ENCODE results near the gene CATSPERD.

Gene CATSPERD, protein sequence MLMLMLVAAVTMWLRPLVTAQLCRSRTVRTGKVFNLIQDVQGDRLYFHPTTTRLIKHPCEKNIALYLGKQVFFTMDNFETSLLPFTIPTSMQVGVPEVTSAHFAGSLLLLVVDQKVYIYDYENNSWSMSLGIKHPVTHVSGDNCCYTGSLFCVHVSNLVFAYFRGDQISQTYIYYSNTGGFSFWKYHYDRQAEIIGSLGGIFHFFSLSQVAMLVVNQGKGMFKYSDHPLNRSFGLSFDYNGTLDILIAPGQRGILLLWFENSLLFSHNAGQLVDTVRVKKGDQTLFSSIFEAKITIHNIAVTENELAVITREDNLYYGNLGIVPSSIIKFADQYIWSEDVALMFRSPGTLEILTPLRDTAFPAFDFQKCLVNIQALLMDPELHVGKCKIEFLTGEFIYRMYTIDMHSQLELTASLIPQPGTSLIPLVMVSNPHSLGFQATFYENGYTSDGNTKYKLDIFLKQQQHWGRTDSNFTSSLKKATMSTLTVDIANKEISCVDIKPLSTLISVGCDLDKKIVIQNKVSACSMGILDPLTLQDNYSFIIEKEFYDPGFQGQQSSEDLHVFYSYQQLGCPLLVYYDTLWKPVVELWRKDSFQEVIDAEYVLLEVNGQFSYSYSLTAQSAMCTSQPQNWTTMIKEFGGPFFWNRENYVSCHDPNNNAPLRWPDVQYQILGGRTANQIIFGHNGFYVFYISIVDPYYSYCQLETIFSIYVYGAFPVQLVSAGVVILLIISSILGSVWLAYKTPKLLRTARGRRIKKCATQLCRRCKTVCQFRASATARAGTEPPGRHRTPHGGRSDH

DNA sequence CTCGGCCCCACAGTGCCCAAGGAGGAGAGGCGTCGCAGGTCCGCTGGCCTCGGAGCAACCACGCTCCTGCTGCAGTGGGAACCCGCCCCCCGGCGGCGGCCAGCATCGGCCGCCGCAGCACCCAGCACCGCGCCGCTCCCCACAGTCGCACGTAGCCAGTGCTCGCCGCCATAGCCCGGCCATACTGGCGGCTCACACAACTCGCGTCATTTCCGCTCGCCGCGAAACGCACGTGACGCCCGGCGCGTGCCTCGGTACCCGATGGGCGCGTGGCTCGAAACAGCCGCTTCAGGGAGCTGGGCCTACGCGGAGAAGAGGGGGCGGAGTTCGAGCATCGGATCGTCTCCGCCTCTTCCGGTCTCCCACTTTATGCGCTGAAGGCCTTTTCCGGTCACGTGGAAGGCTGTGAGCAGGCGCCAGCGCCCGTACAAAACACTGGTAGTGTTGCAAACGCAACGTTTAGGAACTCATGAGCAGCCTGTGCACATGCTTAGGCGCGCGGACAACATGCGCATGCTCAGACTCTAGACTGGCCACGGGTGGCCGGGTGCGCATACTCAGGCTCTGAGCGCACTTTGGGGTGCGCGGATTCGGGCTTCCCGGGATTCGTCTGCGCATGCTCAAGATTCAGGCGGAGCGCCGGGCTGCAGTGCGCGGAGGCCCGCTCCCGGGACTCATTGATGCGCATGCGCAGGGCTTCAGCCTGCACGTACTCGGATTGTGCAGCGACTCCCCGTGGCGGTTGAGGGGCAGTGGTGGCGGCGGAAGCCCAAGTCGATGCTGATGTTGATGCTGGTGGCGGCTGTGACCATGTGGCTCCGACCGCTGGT is at the start of gene CATSPERD, which contains the start of gene LONP1:
TSS of gene CATSPERD (plus strand) at position 677 of the 830 bp plus-strand sequence. CDS start at position 778, 101 bp downstream.
TSS of gene LONP1 (minus strand) at position 186 of the 830 bp plus-strand sequence. CDS start at position 172, 14 bp downstream.
- DNase-seq: peak; percentile 98

DNA sequence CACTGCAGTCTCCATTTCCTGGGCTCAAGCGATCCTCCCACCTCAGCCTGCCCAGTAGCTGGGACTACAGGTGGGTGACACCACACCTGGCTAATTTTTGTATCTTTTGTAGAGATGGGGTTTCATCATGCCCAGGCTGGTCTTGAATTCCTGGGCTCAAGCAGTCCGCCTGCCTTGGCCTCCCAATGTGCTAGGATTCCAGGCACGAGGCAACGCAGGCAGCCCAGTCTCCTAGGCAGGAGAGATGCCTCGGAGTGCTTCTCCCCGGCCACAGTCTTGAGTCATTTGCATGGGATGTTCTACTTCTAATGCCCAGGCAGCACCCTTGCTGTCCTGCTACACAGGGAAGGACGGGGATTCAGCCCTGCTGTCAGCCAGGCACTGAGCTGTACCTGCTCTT is 48.8 kb upstream of the CATSPERD start:
- DNase-seq: no peak

DNA sequence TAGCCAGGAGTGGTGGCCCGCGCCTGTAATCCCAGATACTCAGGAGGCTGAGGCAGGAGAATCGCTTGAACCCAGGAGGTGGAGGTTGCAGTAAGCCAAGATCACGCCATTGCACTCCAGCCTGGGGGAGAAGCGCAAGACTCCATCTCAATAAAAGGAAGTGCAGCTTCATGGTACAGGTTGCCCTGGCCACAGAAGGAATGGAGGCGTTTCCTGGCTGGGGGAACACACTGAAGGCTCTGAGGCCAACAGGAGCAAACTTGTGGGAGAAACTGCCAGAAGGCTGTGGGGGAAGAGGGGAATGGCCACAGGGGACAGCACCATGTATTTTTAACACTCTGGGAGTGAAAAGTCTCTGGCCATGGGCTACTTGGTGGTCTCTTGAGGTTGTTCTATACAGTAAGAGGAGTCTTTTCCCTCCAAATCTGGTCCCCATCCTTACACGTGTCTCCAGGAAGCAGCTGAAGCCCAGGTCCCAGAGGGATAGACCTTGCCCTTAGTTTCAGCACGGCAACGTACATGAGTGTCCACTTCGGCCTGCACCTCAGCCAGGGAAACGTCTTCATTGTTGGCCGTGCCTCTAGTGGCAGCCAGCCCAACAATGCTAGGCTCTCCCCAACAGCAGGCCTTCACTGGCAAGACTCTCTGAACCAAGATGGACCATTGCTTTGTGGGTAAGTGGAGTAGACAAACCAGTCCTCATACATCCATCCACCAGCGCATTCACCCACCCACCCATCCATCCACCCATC is 47.6 kb upstream of the CATSPERD start:
- DNase-seq: no peak

DNA sequence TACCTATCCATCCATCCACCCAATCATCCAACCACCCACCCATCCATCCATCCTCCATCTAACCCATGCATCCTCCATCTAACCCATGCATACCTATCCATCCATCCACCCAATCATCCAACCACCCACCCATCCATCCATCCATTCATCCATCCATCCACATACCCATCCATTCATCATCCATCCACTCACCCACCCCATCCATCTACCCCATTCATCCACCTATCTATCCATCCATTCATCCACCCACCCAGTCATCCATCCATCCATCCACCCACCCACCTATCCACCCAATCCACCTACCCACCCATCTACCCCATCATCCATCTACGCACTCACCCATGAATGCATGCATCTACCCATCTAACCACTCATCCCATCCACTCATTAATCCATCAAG is 46.7 kb upstream of the CATSPERD start:
- DNase-seq: no peak

DNA sequence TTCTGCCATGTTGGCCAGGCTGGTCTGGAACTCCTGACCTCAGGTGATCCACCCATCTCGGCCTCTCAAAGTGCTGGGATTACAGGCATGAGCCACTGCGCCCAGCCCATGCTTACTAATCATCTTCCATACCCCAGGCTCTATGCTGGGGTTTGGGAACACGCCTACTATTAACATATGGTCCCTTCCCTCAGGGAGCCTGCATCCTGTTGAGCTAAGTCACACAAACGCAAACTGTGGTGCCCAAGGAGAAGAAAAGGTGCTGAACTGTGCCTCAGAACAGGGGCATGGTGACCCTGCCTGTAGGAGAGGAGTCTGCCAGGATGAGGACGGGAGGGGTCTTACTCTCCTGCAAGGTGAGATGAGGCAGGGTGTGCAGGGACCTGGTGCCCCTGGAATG is 45.7 kb upstream of the CATSPERD start:
- DNase-seq: no peak

DNA sequence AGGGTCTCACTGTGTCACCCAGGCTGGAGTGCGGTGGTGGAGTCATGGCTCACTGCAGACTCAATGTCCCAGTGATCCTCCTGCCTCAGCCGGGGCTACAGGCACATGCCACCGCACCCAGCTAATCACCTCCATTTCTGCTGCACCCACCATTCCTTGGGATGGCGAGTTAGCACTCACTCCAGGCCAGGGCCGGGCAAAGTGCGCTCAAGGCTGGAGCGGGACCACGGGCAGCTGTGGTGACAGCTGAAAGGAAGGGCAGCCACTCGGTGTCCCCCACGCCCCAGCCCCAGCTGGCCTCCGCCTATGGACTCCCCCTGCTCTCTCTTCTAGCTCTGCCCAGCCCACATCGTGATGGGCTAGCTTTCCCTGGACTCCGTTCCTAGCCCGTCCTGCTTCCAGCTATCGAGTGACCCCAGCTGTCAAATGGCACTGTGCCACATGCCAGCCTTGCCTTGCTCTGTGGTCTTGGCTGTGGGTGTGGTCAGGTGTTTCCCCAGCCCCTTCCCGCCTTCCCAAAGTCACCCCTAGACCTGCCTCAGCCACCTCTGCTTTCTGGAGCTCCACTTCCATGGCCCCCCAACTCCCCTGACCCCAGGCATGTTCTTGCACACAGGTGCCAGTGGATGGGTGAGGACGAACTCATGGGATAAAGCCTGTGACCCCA is 44.2 kb upstream of the CATSPERD start:
- DNase-seq: no peak

DNA sequence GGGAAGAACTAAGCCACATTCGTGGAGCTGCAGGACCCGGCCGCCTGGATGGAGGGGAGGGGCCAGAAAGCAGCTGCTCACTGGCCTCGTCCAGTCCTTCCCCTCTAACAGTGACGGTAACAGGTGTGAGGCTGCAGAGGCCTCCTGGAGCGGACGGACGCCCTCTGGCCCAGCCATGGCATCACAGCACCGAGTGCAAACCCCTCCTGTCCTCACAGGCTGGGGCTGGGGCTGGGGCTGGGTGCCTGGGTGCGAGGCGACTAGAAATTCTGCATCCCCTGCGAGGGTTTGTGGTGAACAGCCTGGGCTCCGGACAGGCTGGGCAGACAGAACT is 43.7 kb upstream of the CATSPERD start:
- no peak for DNase-seq

DNA sequence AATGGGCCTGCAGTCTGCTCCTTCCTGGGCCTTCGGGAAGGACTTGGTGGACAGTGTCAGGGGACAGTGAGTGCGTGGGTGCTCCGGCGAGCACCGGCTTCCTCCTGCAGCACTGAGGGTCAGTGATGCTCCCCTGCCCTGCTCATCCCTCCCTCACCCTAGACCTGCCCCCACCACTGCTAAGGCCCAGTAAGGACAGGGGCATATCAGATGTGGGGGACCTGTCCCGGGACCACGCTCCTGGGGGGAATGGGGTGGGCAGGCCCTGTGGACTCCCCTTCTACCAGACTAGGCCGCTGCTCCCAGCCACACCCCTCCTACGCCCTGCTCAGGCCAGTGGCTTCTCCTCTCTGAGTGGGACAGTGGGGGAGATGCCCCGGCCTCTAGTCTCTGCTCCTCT is 43.3 kb upstream of the CATSPERD start:
- no peak for DNase-seq

DNA sequence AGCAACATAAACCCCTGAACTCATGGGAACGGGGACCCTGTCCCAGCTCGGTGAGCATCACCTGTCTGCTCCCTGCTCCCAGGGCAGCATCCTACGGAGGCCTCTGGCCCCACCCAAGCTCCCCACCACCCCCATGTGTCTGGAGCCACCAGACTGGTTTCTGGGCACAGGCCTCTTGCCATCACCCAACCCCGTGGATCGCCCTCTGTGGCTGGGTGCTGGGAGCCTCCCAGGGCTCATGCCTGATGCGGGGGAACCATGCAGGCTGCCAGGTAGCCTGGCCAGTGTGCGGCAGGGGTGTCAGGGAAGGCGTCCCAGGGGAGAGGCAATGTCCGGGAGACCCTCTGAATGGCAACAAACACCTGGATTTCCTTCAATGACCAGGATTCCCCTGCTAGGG is 42.9 kb upstream of the CATSPERD start:
- no peak for DNase-seq

DNA sequence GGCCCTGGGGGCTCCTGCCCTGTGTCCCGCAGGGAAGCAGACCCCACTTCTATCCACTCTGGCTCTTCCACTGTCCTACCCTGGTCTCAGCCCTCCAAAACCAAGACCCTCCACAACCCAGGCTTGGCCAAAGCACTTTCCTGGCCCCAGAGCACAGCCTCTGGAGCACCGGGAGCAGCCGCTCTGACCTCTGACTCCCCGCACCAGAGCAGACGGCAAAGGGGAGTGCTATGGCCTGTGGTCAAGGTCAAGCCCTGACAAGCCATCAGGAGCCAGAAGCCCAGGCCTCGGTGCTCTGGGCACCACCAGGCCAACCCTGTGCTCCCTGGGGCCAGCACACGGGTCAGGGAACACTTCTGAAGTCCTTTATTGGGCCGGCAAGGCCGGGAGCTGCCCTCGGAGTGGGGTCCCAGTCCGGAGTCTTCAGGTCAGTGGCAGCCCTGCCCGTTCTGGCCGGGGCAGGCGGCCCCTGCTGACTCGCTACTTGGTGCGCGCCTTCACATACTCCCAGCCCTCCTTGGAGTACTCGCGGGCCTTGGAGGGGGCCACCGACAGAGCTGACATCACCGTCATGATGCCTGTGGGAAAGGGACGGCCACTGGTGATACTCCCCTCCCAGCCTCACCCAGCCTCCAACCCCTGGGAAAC is 42.2 kb upstream of the CATSPERD start:
- DNase-seq: no peak

DNA sequence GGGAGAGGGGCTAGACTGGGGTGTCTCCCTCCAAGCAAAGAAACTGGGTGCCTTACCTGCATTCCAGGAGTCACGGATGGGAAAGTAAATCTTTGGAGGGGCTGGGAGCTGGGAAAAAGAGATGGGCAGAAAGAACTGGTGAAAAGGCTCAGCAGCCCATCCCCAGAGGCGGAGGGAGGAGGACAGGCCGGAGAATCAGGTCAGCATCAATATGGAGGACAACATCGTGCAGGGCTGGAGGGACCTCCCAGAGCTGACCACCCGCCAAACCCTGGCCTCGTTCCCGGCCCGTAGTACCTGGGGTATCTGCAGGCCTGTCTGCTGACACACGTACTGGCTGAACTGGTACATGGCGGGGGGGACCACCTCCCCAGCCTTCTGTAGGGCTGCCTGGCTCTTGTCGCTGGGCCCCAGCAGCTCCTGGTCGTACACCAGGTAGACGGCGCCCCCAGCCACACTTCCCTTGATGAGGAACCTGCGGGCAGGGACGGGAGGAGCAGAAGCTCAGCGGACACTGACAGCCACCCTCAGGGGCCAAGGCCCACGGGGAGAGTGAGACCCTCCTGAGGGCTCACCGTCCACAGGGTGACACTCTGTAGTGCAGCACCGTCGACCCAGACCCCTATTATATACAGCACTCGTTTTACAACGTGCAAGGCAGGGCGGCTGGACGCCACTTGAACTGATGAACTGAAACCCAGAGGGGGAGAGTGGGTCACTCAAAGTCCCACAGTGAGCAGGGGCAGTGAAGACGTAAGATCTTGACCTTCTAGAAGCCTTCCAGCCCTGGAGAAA is 41.0 kb upstream of the CATSPERD start:
- DNase-seq: no peak

DNA sequence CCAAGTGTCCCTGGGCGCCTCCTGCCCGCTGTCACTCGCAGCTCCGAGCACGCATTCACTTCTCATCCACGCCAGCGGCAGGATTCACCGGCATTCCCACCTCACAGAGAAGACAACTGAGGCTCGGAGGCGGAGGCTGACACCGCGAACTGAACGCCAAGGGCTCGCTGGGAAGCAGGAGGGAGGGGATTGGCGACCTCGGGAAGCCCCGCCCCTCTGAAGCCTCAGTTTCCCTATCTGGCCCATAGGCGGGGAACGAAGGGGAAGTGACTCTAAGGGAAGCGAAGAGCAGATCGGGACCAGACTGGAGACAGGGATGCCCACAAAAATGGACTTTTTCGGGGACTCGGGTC is 40.4 kb upstream of the CATSPERD start:
- peak in 1 of 2 donors; percentile 16 for DNase-seq

DNA sequence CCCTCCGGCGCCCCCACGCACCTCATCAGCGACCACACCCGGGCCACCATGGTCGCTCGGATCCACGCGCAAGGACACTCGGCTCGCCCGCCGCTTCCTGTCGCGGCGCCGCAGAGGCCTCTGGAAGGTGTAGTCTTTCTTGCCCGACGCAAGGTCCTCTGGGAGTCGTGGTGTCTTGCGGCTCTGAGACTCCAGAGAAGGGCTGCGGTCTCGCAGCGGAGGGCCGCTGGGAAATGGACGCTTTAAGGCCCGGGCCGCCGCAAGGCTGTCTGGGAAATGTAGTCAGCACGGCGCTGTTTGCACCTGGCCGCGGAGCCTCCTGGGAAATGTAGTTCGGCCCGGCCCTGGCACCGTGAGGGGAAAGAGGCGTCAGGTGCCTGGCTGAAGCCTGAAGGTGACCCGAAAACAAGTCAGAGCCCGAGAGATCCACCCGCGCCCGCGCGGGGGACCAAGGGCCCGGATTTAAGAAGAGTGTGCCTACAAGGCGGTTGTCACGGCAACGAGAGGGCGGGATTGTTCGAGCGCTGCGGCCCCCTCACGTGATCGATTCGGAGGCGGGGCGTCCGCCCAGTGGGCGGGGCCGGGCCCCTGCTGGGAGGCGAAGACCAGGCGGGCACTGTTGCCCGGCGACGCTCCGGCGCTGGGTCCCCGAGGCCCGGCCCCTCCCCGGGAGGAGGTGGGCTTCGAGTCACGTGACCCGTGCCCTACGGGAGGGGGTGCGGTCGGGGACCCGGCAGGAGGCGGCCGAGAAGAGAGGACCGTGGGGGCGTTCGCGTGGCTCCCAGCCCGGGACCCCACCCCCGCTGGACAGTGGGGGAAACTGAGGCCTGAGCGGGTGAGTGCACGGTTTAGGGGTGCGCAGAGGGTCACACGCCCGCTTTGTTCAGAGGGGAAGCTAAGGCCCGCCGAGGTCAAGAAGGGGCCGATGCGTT is 39.7 kb upstream of the CATSPERD start, which contains the start of the genes HSD11B1L and MICOS13:
TSS of gene HSD11B1L (plus strand) at position 591 of the 932 bp plus-strand sequence. CDS start 3,806 bp downstream, outside the sequence.
TSS of gene MICOS13 (minus strand) at position 80 of the 932 bp plus-strand sequence. CDS start at position 50, 30 bp downstream.
- peak; percentile 97 to 99 for DNase-seq

DNA sequence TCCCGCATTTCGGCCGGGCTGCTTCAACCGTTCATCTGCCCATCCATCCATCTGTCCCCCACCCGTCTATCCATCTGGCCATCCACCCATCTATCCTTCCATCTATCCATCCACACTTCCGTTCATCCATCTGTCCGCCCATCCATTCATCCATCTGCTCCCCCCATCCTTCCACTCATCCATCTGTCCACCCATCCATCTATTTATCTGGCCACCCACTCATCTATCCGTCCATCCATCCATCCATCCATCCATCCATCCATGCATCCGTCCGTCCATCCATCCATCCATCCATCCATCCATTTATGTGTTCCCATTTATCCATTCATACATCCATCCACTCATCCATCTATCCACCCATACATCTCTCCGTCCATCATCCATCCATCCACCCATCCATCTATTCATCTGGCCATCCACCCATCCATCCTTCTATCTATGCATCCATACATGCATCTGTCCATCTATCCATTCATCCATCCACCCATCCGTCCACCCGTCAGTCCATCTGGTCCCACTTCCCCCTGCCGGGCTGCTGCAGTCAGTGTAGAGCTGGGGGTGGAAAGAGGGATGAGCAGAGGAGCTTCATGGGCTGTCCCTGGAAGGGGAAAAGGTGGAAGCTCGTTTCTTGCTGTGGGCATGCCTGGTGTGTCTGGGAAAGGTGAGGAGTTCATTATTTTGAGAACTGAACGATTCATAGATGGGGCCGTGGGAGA is 38.9 kb upstream of the CATSPERD start:
- no peak for DNase-seq

DNA sequence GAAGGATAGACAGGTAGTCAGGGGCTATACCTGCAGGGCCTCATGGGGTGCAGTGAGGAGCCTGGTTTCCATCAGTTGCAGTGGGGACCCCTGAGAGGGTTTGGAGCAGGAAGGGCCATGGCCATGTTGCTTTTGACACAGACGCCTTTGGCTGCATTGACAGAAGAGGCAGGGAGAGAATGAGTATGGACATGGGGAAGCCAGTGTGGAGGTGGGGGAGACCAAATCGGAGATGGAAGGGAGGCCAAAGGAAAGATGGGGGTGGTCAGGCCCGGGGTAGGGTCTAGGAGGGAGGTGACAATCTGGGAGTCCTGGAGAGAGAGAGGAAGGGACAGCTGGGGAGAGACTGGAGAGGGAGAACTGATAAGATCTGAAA is 38.3 kb upstream of the CATSPERD start:
- no peak for DNase-seq

DNA sequence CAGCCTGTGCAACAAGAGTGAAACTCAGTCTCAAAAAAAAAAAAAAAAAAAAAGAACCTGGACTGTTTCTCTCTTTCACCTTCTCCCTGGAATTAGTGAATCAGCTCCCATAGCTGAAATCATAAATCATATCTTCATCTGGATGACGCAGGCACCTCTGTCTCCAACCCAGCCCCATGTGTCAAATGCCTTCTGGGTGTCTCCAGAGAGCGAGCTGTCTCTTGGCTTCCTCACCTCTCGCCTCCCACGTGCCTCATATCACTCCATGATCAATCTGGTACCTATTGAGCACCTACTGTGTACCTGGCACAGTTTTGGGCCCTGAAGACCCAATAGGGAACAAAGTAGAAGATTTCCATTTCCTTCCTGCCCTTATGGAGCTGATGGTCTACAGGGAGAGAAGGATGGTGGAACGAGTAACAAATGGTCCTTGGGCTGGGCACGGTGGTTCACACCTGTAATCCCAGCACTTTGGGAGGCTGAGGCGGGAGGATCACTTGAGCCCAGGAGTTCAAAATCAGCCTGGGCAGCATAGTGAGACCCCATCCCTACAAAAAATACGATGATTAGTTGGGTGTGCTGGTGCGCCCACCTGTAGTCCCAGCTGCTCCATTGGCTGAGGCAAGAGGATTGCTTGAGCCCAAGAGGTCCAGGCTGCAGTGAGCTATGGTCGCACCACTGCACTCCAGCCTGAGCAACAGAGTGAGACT is 37.1 kb upstream of the CATSPERD start:
- no peak for DNase-seq

DNA sequence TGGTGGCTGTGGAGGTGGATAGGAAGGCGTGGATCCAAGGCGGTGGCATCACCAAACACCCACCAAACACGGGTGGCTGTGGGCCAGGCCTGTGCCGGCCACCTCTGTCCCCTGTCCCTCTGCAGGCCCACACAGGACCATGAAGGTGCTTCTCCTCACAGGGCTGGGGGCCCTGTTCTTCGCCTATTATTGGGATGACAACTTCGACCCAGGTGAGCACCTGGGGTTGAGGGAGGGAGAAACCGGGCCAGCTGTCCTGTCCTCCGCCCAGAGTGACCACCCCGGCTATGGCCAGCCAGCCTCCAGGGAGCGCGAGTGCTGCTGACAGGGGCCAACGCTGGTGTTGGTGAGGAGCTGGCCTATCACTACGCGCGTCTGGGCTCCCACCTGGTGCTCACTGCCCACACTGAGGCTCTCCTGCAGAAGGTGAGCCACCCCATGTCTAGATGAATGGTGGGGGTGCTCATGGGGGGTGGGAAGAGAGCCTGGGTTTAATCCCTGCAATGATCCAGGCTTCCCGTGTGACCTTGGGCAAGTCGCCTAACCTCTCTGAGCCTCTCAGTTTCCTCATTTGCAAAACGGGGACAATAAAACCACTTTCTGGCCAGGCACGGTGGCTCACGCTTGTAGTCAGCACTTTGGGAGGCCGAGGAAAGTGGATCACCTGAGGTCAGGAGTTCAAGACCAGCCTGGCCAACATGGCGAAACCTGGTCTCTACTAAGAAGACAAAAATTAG is 35.6 kb upstream of the CATSPERD start:
- no peak for DNase-seq

All from inflammatory macrophage treated with lipopolysaccharide for 1 hour (primary cell).